ENCODE measurements around the gene CTNND2. TPM values are rescaled to one million over a fixed set of nuclear protein-coding genes. Genes with fewer than 3 reads are reported as not detected.

Gene CTNND2
- total RNA-seq, 4 donors from 2014 or later: 1.3 to 2.5 (median 2.1) TPM

- H3K4me1 ChIP-seq: no peaks in the 10 kb centered on the region
- intact Hi-C loops (cut with DNase I): no loop called here
- H3K4me3 ChIP-seq: no peak overlapping the region
- DNase-seq (ENCODE audit: extremely low spot score): no peak
- H3K36me3 ChIP-seq: no peaks in the 10 kb centered on the region
- 73% methylated on average over 5 of the region's 5 CpGs for WGBS
- TF ChIP-seq EP300 (IDR thresholded peaks at IDR 0.05) (no peak), CTCF (IDR thresholded peaks at IDR 0.05) (no peak), POLR2AphosphoS5 (IDR thresholded peaks at IDR 0.05) (no peak), POLR2A (IDR thresholded peaks at IDR 0.05; ENCODE audit: low read depth) (no peak)
- H3K27me3 ChIP-seq: peaks cover 0 to 6% (median 0%) of the 10 kb centered on the region in 4 donors
- H3K9me3 ChIP-seq: no peaks in the 10 kb centered on the region
- no peak overlapping the region for H3K27ac ChIP-seq (replicated peaks in 1 of 4)
Observed at GRCh38 chr5:11394933-11395332, 509.3 kb downstream of the CTNND2 start.

GRCh38 chr5:11390291-11390767 is 513.9 kb downstream of the CTNND2 start:
- H3K4me1 ChIP-seq: peaks cover 0 to 11% (median 5%) of the 10 kb centered on the region in 4 donors
- intact Hi-C loops (cut with DNase I): no loop called here
- H3K9me3 ChIP-seq: no peaks in the 10 kb centered on the region
- no peak overlapping the region for H3K27ac ChIP-seq (replicated peaks in 1 of 4)
- H3K27me3 ChIP-seq: peaks cover 0 to 28% (median 3%) of the 10 kb centered on the region in 4 donors
- H3K4me3 ChIP-seq: no peak overlapping the region
- WGBS: 78% methylated on average over 6 of the region's 6 CpGs
- no peak for DNase-seq (ENCODE audit: extremely low spot score)
- no peak for TF ChIP-seq POLR2A (IDR thresholded peaks at IDR 0.05; ENCODE audit: low read depth)
- TF ChIP-seq CTCF (IDR thresholded peaks at IDR 0.05): no peak
- TF ChIP-seq EP300 (IDR thresholded peaks at IDR 0.05): no peak
- H3K36me3 ChIP-seq: no peaks in the 10 kb centered on the region

GRCh38 chr5:11387382-11387781 is 516.9 kb downstream of the CTNND2 start:
- Histone ChIP-seq H3K27me3 (peaks cover 0 to 56% (median 10%) of the 10 kb centered on the region in 4 donors), H3K4me1 (peaks cover 0 to 21% (median 12%) of the 10 kb centered on the region in 4 donors), H3K4me3 (no peak overlapping the region), H3K27ac (replicated peaks in 1 of 4) (no peak overlapping the region), H3K36me3 (no peaks in the 10 kb centered on the region), H3K9me3 (no peaks in the 10 kb centered on the region)
- 83% methylated on average over 3 of the region's 3 CpGs for WGBS
- no peak for DNase-seq (ENCODE audit: extremely low spot score)
- intact Hi-C loops (cut with DNase I): no loop called here
- TF ChIP-seq CTCF (IDR thresholded peaks at IDR 0.05) (no peak), POLR2A (IDR thresholded peaks at IDR 0.05; ENCODE audit: low read depth) (no peak), POLR2AphosphoS5 (IDR thresholded peaks at IDR 0.05) (no peak), EP300 (IDR thresholded peaks at IDR 0.05) (no peak)

GRCh38 chr5:11386398-11386797 is 517.8 kb downstream of the CTNND2 start:
- no peaks in the 10 kb centered on the region for H3K9me3 ChIP-seq
- no peak overlapping the region for H3K4me3 ChIP-seq
- DNase-seq (ENCODE audit: extremely low spot score): no peak
- no peak overlapping the region for H3K27ac ChIP-seq (replicated peaks in 1 of 4)
- peaks cover 0 to 65% (median 10%) of the 10 kb centered on the region in 4 donors for H3K27me3 ChIP-seq
- 49% methylated on average over 2 of the region's 2 CpGs for WGBS
- no peaks in the 10 kb centered on the region for H3K36me3 ChIP-seq
- H3K4me1 ChIP-seq: peaks cover 0 to 21% (median 12%) of the 10 kb centered on the region in 4 donors
- TF ChIP-seq CTCF (IDR thresholded peaks at IDR 0.05) (no peak), POLR2AphosphoS5 (IDR thresholded peaks at IDR 0.05) (no peak), EP300 (IDR thresholded peaks at IDR 0.05) (no peak), POLR2A (IDR thresholded peaks at IDR 0.05; ENCODE audit: low read depth) (no peak)
- intact Hi-C loops (cut with DNase I): no loop called here

DNA sequence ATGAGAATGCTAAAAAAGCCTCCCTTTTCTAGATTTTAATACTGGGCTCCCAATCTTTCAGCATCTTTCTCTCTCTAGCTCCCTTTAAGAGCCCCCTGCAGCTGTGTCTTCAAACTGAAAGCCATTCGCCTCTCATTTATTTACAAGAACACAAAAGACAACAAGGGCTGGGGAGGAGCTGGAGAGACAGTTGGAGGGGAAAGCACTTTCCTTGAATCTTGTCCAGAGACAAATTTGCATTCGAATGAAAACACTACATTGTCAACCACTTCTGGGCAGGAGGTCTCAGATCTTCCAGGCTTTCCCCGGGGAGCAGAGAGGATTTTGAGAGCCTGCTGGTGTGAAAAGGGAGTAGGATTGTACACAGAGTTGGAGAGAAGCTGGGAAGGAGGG is 518.3 kb downstream of the CTNND2 start:
- no peak overlapping the region for H3K27ac ChIP-seq (replicated peaks in 1 of 4)
- DNase-seq (ENCODE audit: extremely low spot score): no peak
- no peaks in the 10 kb centered on the region for H3K36me3 ChIP-seq
- peaks cover 0 to 21% (median 12%) of the 10 kb centered on the region in 4 donors for H3K4me1 ChIP-seq
- TF ChIP-seq CTCF (IDR thresholded peaks at IDR 0.05) (no peak), POLR2A (IDR thresholded peaks at IDR 0.05; ENCODE audit: low read depth) (no peak), EP300 (IDR thresholded peaks at IDR 0.05) (no peak), POLR2AphosphoS5 (IDR thresholded peaks at IDR 0.05) (no peak)
- H3K27me3 ChIP-seq: peaks cover 0 to 70% (median 10%) of the 10 kb centered on the region in 4 donors
- intact Hi-C loops (cut with DNase I): no loop called here
- H3K9me3 ChIP-seq: no peaks in the 10 kb centered on the region
- 6% methylated on average over 3 of the region's 3 CpGs for WGBS
- H3K4me3 ChIP-seq: peak overlapping the region in 1 of 4 donors; percentile 39

Measured in esophagus muscularis mucosa (tissue), 4 donors.